ENCODE results near the gene PRCD. TPM values are rescaled to one million over a fixed set of nuclear protein-coding genes. Genes with fewer than 3 reads are reported as not detected.
"Not testable (repeated sequence)": the region's sequence is repeated elsewhere in the genome, so short reads cannot be mapped to it uniquely, and the experiment has no call there.

PRCD gene
- total and polyA plus RNA-seq, 8 donors = 0.55 to 7.3 (median 1.1) TPM

DNA sequence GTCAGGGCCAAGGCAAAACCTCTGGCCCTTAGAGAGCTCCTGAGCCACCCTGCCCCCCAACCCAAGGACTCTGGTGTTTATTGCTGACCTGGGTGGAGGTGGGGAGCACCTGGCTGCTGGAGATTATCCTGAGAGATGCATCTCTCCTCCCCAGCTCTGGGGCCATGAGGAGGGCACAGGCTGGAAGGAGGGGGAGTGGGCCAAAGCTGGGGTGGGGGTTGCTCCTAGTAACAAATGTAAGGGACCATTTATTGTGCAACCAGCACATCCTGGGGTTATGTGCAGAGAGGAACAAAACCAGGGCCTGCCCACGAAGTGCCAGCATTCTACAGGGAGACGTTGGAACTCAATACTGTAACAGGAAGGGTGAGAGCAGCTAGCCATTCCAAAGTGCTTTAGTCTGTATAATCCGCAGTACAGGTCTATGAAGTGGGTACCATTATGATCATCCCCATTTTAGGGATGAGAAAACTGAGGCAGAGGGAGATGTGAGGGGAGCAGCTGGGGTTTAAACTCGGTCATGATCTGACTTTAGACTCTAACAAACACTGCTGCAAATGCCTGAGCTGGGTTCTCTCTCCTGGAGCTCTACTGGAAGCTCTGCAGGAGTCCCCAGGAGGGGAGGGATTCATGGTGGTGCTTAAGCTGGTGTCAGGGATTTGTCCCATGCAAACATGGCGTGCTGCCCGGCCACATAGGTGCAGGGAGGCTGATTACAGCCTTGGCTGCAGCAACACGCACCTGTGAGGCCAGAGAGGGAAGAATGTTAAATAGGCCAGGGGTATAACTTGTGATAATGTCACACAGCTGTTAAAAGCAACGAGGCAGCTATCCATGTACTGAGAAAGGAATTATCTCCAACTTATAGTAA lies 37.3 kb upstream of the PRCD start:
- H3K27me3 ChIP-seq = no peaks in the 10 kb centered on the region
- peaks cover 24 to 33% (median 31%) of the 10 kb centered on the region in 3 donors for H3K4me1 ChIP-seq
- H3K4me3 ChIP-seq = no peak overlapping the region
- peak in 2 of 6 donors; percentile 51 to 64 for DNase-seq
- WGBS, 2 donors = 40 to 56% methylated on average over 8 of the region's 8 CpGs
- intact Hi-C loops (cut with DNase I) = loop anchor here in 1 of 3 donors (10.0 kb wide), 1 partner anchor 98 kb away; no protein-coding TSS in a partner anchor
- FAIRE-seq = no peak
- peak overlapping the region; percentile 74 to 94 (median 90) for H3K27ac ChIP-seq
- no peak for TF ChIP-seq CTCF (IDR thresholded peaks at IDR 0.05)
- no peaks in the 10 kb centered on the region for H3K36me3 ChIP-seq
- H3K9me3 ChIP-seq = no peaks in the 10 kb centered on the region
- no peak for ATAC-seq

GRCh38 chr17:76504117-76504516 lies 35.7 kb upstream of the PRCD start:
- TF ChIP-seq CTCF (IDR thresholded peaks at IDR 0.05) = no peak
- Histone ChIP-seq H3K4me3 (no peak overlapping the region), H3K36me3 (no peaks in the 10 kb centered on the region), H3K27me3 (no peaks in the 10 kb centered on the region), H3K9me3 (no peaks in the 10 kb centered on the region), H3K27ac (no peak overlapping the region), H3K4me1 (peaks cover 18 to 24% (median 24%) of the 10 kb centered on the region in 3 donors)
- ATAC-seq (no peak), DNase-seq (no peak), FAIRE-seq (no peak)
- WGBS, 2 donors = 72 to 80% methylated on average over 7 of the region's 7 CpGs
- intact Hi-C loops (cut with DNase I) = loop anchor here in 1 of 3 donors (10.0 kb wide), 1 partner anchor 99 kb away; no protein-coding TSS in a partner anchor

GRCh38 chr17:76506408-76507345 lies 33.2 kb upstream of the PRCD start:
- ATAC-seq (peak; percentile 39 to 83 (median 70)), DNase-seq (peak; percentile 67 to 95 (median 87)), FAIRE-seq (no peak)
- Histone ChIP-seq H3K9me3 (no peaks in the 10 kb centered on the region), H3K27me3 (no peaks in the 10 kb centered on the region), H3K27ac (no peak overlapping the region), H3K4me1 (peaks cover 12 to 15% (median 13%) of the 10 kb centered on the region in 3 donors), H3K4me3 (no peak overlapping the region), H3K36me3 (no peaks in the 10 kb centered on the region)
- WGBS, 2 donors = 21 to 25% methylated on average over 23 to 24 of the region's 24 CpGs
- TF ChIP-seq CTCF (IDR thresholded peaks at IDR 0.05) = peak; percentile 87 to 94 (median 91)
- intact Hi-C loops (cut with DNase I) = loop anchor here (2.0 to 10.0 kb wide), 5 partner anchors 34 to 102 kb away; partner anchors contain the start of gene AANAT (in 1 of the 3)

- H3K4me3 ChIP-seq, H3K27ac ChIP-seq, H3K4me1 ChIP-seq, ATAC-seq, FAIRE-seq, H3K9me3 ChIP-seq, H3K27me3 ChIP-seq, H3K36me3 ChIP-seq, DNase-seq: not testable (repeated sequence)
- intact Hi-C loops (cut with DNase I) = loop anchor here (5.0 to 10.0 kb wide), 3 partner anchors 36 to 104 kb away; no protein-coding TSS in a partner anchor
- 62 to 76% methylated on average over 14 of the region's 14 CpGs for WGBS, 2 donors
Observed at GRCh38 chr17:76508472-76509063, 31.3 kb upstream of the PRCD start.

Measured in pancreas (tissue), 10 donors.